ENCODE results near the gene PSMD7.

The PSMD7 gene

DNA sequence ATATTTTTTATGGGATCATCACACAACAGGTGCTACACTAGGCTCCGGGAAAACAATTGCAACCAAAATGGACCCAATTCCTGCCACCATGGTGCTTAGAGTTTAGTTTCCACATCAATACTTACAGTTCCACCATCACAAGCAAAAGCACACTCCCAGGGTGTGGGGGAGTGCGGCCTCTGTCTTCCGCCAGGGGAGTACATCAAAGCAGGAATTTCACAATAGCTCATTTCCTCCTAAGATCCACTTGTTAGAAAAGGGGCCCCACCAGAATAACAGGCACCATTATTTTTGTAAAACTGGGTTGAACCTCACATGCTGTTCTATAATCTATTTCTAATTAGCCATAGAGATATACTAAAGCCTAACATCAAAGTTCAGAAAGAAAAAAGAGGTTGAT, 44.3 kb upstream of the PSMD7 start:
- Histone ChIP-seq H3K27me3 (replicated peaks; ENCODE audit: insufficient read depth, low read length) (no peaks in the 10 kb centered on the region), H3K9me3 (replicated peaks; ENCODE audit: insufficient read depth, low read length) (no peaks in the 10 kb centered on the region), H3K4me1 (ENCODE audit: low read length) (no peaks in the 10 kb centered on the region), H4K20me1 (ENCODE audit: insufficient read depth, low read length) (no peaks in the 10 kb centered on the region), H3K9ac (ENCODE audit: low read length) (no peak overlapping the region), H3K79me2 (ENCODE audit: low read length) (no peaks in the 10 kb centered on the region), H3K36me3 (replicated peaks; ENCODE audit: insufficient read depth, low read length) (no peaks in the 10 kb centered on the region), H3K9me2 (replicated peaks; ENCODE audit: insufficient read depth, low read length) (no peaks in the 10 kb centered on the region), H3K4me2 (ENCODE audit: low read depth, low read length) (no peak overlapping the region), H3K4me3 (ENCODE audit: low read length) (no peak overlapping the region), H3K27ac (ENCODE audit: low read length) (no peak overlapping the region), H2AFZ (ENCODE audit: low read length) (no peak overlapping the region), H3F3A (ENCODE audit: insufficient read depth, low read length) (no peaks in the 10 kb centered on the region)
- DNase-seq: no peak
- TF ChIP-seq EZH2 (optimal IDR thresholded peaks at IDR 0.05; ENCODE audit: low read depth, low read length): no peak
- TF ChIP-seq, protein P1, sequence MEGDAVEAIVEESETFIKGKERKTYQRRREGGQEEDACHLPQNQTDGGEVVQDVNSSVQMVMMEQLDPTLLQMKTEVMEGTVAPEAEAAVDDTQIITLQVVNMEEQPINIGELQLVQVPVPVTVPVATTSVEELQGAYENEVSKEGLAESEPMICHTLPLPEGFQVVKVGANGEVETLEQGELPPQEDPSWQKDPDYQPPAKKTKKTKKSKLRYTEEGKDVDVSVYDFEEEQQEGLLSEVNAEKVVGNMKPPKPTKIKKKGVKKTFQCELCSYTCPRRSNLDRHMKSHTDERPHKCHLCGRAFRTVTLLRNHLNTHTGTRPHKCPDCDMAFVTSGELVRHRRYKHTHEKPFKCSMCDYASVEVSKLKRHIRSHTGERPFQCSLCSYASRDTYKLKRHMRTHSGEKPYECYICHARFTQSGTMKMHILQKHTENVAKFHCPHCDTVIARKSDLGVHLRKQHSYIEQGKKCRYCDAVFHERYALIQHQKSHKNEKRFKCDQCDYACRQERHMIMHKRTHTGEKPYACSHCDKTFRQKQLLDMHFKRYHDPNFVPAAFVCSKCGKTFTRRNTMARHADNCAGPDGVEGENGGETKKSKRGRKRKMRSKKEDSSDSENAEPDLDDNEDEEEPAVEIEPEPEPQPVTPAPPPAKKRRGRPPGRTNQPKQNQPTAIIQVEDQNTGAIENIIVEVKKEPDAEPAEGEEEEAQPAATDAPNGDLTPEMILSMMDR (IDR thresholded peaks at IDR 0.05; ENCODE audit: low read length): no peak
- TF ChIP-seq EZH2phosphoT487 (IDR thresholded peaks at IDR 0.05; ENCODE audit: low read length): no peak

DNA sequence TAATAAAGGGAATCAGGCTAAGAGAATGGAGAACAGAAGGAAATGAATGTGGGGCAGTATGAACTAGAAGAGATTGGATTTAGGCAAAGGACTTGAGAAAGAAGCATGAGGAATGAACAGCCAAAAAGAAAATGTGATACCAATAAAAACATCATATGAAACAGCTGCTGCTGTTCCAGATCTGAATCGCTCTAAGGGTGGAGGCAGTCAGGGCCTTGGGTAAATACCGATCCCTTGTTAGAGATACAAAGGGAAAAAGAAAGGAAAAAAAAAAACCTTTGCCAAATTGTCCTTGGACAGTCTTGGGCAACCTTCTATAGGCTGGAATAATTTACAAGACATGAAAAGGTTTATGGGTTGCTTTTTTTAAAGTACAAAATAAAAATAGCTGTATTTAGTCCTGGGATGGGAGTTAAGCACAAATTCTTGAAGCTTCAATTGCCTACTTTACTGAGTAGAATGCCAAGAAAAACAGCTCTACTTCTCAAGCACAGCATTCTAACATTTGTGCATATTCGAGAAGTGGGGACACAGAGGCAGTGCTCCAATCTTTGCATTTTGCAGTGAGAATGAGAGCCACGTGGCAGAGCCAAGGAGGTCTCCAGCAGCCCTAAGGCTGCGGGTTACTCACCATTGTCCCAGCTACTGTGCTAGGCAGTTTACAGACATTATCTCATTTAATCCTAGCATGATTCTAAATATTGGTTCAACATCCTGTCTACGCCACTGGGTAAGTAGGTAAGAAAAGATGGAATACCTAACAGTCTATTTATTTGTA, 43.3 kb upstream of the PSMD7 start:
- no peaks in the 10 kb centered on the region for H3K27me3 ChIP-seq (replicated peaks; ENCODE audit: insufficient read depth, low read length)
- H3K79me2 ChIP-seq (ENCODE audit: low read length): no peaks in the 10 kb centered on the region
- no peak for TF ChIP-seq EZH2 (optimal IDR thresholded peaks at IDR 0.05; ENCODE audit: low read depth, low read length)
- no peaks in the 10 kb centered on the region for H3K9me3 ChIP-seq (replicated peaks; ENCODE audit: insufficient read depth, low read length)
- H3K4me3 ChIP-seq (ENCODE audit: low read length): no peak overlapping the region
- no peaks in the 10 kb centered on the region for H3K9me2 ChIP-seq (replicated peaks; ENCODE audit: insufficient read depth, low read length)
- no peak overlapping the region for H3K4me2 ChIP-seq (ENCODE audit: low read depth, low read length)
- H3K27ac ChIP-seq (ENCODE audit: low read length): no peak overlapping the region
- H4K20me1 ChIP-seq (ENCODE audit: insufficient read depth, low read length): no peaks in the 10 kb centered on the region
- H2AFZ ChIP-seq (ENCODE audit: low read length): no peak overlapping the region
- H3F3A ChIP-seq (ENCODE audit: insufficient read depth, low read length): no peaks in the 10 kb centered on the region
- H3K4me1 ChIP-seq (ENCODE audit: low read length): no peaks in the 10 kb centered on the region
- H3K9ac ChIP-seq (ENCODE audit: low read length): no peak overlapping the region
- no peak for DNase-seq
- no peaks in the 10 kb centered on the region for H3K36me3 ChIP-seq (replicated peaks; ENCODE audit: insufficient read depth, low read length)

DNA sequence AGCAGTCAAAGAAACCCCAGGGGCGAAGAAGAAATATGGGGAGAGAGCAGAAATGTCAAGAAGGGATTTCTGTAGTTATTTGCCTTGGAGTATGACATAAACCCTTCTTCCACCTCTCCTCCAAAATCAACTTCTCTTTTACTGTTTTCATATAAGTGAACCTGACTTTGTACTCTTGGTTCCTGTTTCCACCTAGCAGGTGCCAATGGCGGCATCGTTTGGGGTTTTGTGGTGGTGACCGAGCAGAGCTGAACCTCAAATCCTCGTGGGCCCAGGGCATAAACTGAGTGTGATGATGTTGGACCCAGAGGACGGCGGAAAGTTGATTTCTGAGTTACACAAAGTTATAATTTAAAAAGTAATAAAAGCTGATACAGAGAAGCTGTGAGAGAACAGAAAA, 39.6 kb upstream of the PSMD7 start:
- TF ChIP-seq, protein P1 (IDR thresholded peaks at IDR 0.05; ENCODE audit: low read length): no peak
- TF ChIP-seq EZH2 (optimal IDR thresholded peaks at IDR 0.05; ENCODE audit: low read depth, low read length) (no peak), EZH2phosphoT487 (IDR thresholded peaks at IDR 0.05; ENCODE audit: low read length) (no peak)
- Histone ChIP-seq H3K9me2 (replicated peaks; ENCODE audit: insufficient read depth, low read length) (no peaks in the 10 kb centered on the region), H2AFZ (ENCODE audit: low read length) (no peak overlapping the region), H3K27me3 (replicated peaks; ENCODE audit: insufficient read depth, low read length) (no peaks in the 10 kb centered on the region), H3K9me3 (replicated peaks; ENCODE audit: insufficient read depth, low read length) (no peaks in the 10 kb centered on the region), H3K27ac (ENCODE audit: low read length) (no peak overlapping the region), H3K4me1 (ENCODE audit: low read length) (no peaks in the 10 kb centered on the region), H3K9ac (ENCODE audit: low read length) (no peak overlapping the region), H3K79me2 (ENCODE audit: low read length) (no peaks in the 10 kb centered on the region), H3K4me2 (ENCODE audit: low read depth, low read length) (no peak overlapping the region), H3K36me3 (replicated peaks; ENCODE audit: insufficient read depth, low read length) (no peaks in the 10 kb centered on the region), H3F3A (ENCODE audit: insufficient read depth, low read length) (no peaks in the 10 kb centered on the region), H4K20me1 (ENCODE audit: insufficient read depth, low read length) (no peaks in the 10 kb centered on the region), H3K4me3 (ENCODE audit: low read length) (no peak overlapping the region)
- DNase-seq: no peak

DNA sequence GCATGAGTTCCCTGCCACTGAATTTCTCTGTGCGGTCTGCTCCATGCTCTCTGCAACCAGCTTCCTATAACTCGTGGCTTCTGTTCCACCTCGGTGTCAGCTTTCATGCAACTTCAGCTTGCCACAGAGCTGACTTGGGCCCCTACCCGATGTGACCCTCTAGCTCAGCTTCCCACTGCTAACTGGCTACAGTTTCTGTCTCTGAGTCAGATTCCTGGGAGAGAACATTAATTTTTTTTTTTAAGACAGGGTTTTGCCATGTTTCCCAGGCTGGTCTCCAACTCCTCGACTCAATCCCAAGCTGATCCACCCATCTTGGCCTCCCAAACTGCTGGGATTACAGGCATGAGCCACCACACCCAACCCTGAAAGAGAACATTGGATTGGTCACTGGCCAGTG, 35.5 kb upstream of the PSMD7 start:
- Histone ChIP-seq H3K36me3 (replicated peaks; ENCODE audit: insufficient read depth, low read length) (no peaks in the 10 kb centered on the region), H3K4me2 (ENCODE audit: low read depth, low read length) (no peak overlapping the region), H3K27ac (ENCODE audit: low read length) (no peak overlapping the region), H3K27me3 (replicated peaks; ENCODE audit: insufficient read depth, low read length) (no peaks in the 10 kb centered on the region), H2AFZ (ENCODE audit: low read length) (no peak overlapping the region), H3K79me2 (ENCODE audit: low read length) (no peaks in the 10 kb centered on the region), H3K9me3 (replicated peaks; ENCODE audit: insufficient read depth, low read length) (no peaks in the 10 kb centered on the region), H3K4me3 (ENCODE audit: low read length) (no peak overlapping the region), H3K4me1 (ENCODE audit: low read length) (no peaks in the 10 kb centered on the region), H3F3A (ENCODE audit: insufficient read depth, low read length) (no peaks in the 10 kb centered on the region), H4K20me1 (ENCODE audit: insufficient read depth, low read length) (no peaks in the 10 kb centered on the region), H3K9ac (ENCODE audit: low read length) (no peak overlapping the region), H3K9me2 (replicated peaks; ENCODE audit: insufficient read depth, low read length) (no peaks in the 10 kb centered on the region)
- TF ChIP-seq EZH2phosphoT487 (IDR thresholded peaks at IDR 0.05; ENCODE audit: low read length) (no peak), EZH2 (optimal IDR thresholded peaks at IDR 0.05; ENCODE audit: low read depth, low read length) (no peak)
- DNase-seq: no peak
